WTC11 (cell line): ENCODE data around the gene HLA-DPA1. TPM values are rescaled to one million over a fixed set of nuclear protein-coding genes. Genes with fewer than 3 reads are reported as not detected.
A peak's percentile ranks its signal among the peaks of the same experiment; 100 is the strongest.

Experiments
- ATAC-seq: fragments of 200-7000 bp; cut with Tn5 transposase; 2 replicates; pipeline ENCODE4 v1.10.0; 2021; ENCODE audit warnings: mild to moderate bottlenecking, moderate library complexity
- CTCF ChIA-PET: fragments of 300-600 bp; sonication (Branson Sonifier 250); formaldehyde crosslinking; loops from one replicate; lab custom pipeline; 2021; ENCODE audit warnings: antibody characterized with exemption; lab: Charles Lee
- POLR2A ChIA-PET: fragments of 350-600 bp; sonication (Branson Sonifier 250); formaldehyde crosslinking; loops from one replicate; lab custom pipeline; 2021; ENCODE audit warnings: antibody characterized with exemption; lab: Charles Lee
- DNase-seq: peaks from one replicate; pipeline ENCODE4 v3.0.0; 2021; ENCODE audit warnings: low spot score
- H3K27ac Mint-ChIP-seq: 2 replicates; pipeline ENCODE4 v1.8.0; 2021; ENCODE audit warnings: mixed read lengths
- H3K27me3 Mint-ChIP-seq: 2 replicates; pipeline ENCODE4 v1.8.0; 2021; ENCODE audit warnings: low read depth, mild to moderate bottlenecking, moderate library complexity, mixed read lengths
- H3K36me3 Mint-ChIP-seq: 2 replicates; pipeline ENCODE4 v1.8.0; 2021; ENCODE audit warnings: mixed read lengths
- H3K4me1 Mint-ChIP-seq: 2 replicates; pipeline ENCODE4 v1.8.0; 2022; ENCODE audit warnings: mixed read lengths
- H3K4me3 Mint-ChIP-seq: 2 replicates; pipeline ENCODE4 v1.8.0; 2021; ENCODE audit warnings: mild to moderate bottlenecking, moderate library complexity, mixed read lengths
- H3K9me3 Mint-ChIP-seq: 2 replicates; pipeline ENCODE4 v1.8.0; 2021; ENCODE audit warnings: mixed read lengths
- ERG ChIP-seq: fragments of 250-450 bp; sonication (Bioruptor Pico); IDR thresholded peaks from 2 replicates; pipeline ENCODE4 v1.8.0; 2021; ENCODE audit warnings: mild to moderate bottlenecking
- ESRRA ChIP-seq: sonication (generic); formaldehyde crosslinking; IDR thresholded peaks from 2 replicates; pipeline ENCODE4 v1.8.1; 2022; ENCODE audit warnings: mild to moderate bottlenecking, missing genetic modification reagents, borderline replicate concordance
- FOXP4 ChIP-seq: sonication (generic); formaldehyde crosslinking; IDR thresholded peaks from 2 replicates; pipeline ENCODE4 v1.8.0; 2022; ENCODE audit warnings: mild to moderate bottlenecking, missing genetic modification reagents
- HMGA2 ChIP-seq: fragments of 250-450 bp; sonication (Bioruptor Pico); IDR thresholded peaks from 2 replicates; pipeline ENCODE4 v1.4.0; 2021; ENCODE audit warnings: mild to moderate bottlenecking, moderate library complexity
- JAZF1 ChIP-seq: fragments of 250-450 bp; sonication (Bioruptor Pico); IDR thresholded peaks from 2 replicates; pipeline ENCODE4 v1.9.0; 2021; ENCODE audit warnings: moderate library complexity, mild to moderate bottlenecking, inconsistent platforms
- NR3C1 ChIP-seq: sonication (generic); formaldehyde crosslinking; conservative IDR thresholded peaks from 2 replicates; pipeline ENCODE4 v1.8.1; 2023; ENCODE audit warnings: low read depth, mild to moderate bottlenecking, missing genetic modification reagents
- TCF7 ChIP-seq: sonication (generic); formaldehyde crosslinking; IDR thresholded peaks from 2 replicates; pipeline ENCODE4 v1.8.0; 2022; ENCODE audit warnings: mild to moderate bottlenecking, low read depth, missing genetic modification reagents, moderate library complexity
- ZBTB43 ChIP-seq: sonication (generic); formaldehyde crosslinking; IDR thresholded peaks from 2 replicates; pipeline ENCODE4 v1.8.1; 2023; ENCODE audit warnings: mild to moderate bottlenecking, missing genetic modification reagents
- ZNF219 ChIP-seq: sonication (generic); formaldehyde crosslinking; IDR thresholded peaks from 2 replicates; pipeline ENCODE4 v1.8.0; 2023; ENCODE audit warnings: missing genetic modification reagents, mild to moderate bottlenecking, borderline replicate concordance
- ZNF232 ChIP-seq: sonication (generic); formaldehyde crosslinking; IDR thresholded peaks from 2 replicates; pipeline ENCODE4 v1.8.0; 2022; ENCODE audit warnings: mild to moderate bottlenecking, missing genetic modification reagents
- ZNF317 ChIP-seq: sonication (generic); formaldehyde crosslinking; IDR thresholded peaks from 2 replicates; pipeline ENCODE4 v1.8.1; 2023; ENCODE audit warnings: low read depth, mild to moderate bottlenecking, moderate library complexity, missing genetic modification reagents, borderline replicate concordance
- ZNF671 ChIP-seq: fragments of 250-450 bp; sonication (Bioruptor Pico); IDR thresholded peaks from 2 replicates; pipeline ENCODE4 v1.8.0; 2021; ENCODE audit warnings: mild to moderate bottlenecking
- ZSCAN18 ChIP-seq: fragments of 250-450 bp; sonication (Bioruptor Pico); IDR thresholded peaks from 2 replicates; pipeline ENCODE4 v2.1.2; 2022; ENCODE audit warnings: mild to moderate bottlenecking, moderate library complexity
- total RNA-seq: library from RNA; stranded (reverse); gene quantifications from 3 replicates; pipeline ENCODE4 v1.2.3, GENCODE V29; 2021
- TF ChIP-seq, protein P1 (sequence below): fragments of 250-450 bp; sonication (Bioruptor Pico); conservative IDR thresholded peaks from 2 replicates; pipeline ENCODE4 v1.9.0; 2021; ENCODE audit warnings: mild to moderate bottlenecking
- TF ChIP-seq, protein P2 (sequence below): sonication (generic); formaldehyde crosslinking; conservative IDR thresholded peaks from 2 replicates; pipeline ENCODE4 v1.8.1; 2023; ENCODE audit warnings: mild to moderate bottlenecking, low read depth, missing genetic modification reagents, moderate library complexity

HLA-DPA1 gene
- total RNA-seq, 1 experiment from 2014 or later, result 4.9 TPM

- TF ChIP-seq ZSCAN18 (CRISPR knock-in tag), result no peak
- TF ChIP-seq, protein P1, sequence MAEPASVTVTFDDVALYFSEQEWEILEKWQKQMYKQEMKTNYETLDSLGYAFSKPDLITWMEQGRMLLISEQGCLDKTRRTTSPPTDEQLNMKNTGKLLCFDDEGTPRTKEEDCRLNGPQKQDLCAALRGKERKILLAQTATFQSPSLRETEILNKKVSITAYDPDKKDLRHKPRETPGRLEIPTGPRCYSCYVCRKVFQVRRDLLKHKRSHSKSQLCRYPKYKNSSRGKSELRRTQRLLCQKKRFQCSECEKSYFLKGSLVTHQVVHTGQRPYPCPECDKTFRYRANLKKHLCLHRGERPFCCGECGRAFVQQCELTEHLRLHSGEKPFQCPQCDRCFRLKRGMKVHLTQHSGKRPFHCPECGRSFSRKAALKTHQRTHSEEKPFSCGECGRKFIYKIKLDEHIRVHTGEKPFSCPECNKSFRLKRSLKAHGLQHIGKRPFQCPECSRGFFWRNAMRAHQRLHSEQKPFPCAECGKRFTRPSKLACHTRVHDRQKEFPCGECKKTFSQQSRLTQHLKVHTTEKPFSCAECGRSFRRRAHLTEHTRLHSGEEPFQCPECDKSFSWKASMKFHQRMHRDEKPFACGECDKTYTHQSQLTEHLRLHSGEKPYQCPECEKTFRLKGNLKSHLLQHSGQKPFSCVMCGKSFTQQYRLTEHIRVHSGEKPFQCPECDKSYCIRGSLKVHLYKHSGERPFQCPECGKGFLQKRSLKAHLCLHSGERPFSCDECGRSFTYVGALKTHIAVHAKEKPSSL (CRISPR knock-in tag), result no peak
- TF ChIP-seq, protein P2, sequence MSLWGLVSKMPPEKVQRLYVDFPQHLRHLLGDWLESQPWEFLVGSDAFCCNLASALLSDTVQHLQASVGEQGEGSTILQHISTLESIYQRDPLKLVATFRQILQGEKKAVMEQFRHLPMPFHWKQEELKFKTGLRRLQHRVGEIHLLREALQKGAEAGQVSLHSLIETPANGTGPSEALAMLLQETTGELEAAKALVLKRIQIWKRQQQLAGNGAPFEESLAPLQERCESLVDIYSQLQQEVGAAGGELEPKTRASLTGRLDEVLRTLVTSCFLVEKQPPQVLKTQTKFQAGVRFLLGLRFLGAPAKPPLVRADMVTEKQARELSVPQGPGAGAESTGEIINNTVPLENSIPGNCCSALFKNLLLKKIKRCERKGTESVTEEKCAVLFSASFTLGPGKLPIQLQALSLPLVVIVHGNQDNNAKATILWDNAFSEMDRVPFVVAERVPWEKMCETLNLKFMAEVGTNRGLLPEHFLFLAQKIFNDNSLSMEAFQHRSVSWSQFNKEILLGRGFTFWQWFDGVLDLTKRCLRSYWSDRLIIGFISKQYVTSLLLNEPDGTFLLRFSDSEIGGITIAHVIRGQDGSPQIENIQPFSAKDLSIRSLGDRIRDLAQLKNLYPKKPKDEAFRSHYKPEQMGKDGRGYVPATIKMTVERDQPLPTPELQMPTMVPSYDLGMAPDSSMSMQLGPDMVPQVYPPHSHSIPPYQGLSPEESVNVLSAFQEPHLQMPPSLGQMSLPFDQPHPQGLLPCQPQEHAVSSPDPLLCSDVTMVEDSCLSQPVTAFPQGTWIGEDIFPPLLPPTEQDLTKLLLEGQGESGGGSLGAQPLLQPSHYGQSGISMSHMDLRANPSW (CRISPR knock-in tag), result no peak
- TF ChIP-seq HMGA2 (CRISPR knock-in tag), result no peak
Measured at GRCh38 chr6:33053230-33053629, 20.2 kb downstream of the HLA-DPA1 start (continued).

DNA sequence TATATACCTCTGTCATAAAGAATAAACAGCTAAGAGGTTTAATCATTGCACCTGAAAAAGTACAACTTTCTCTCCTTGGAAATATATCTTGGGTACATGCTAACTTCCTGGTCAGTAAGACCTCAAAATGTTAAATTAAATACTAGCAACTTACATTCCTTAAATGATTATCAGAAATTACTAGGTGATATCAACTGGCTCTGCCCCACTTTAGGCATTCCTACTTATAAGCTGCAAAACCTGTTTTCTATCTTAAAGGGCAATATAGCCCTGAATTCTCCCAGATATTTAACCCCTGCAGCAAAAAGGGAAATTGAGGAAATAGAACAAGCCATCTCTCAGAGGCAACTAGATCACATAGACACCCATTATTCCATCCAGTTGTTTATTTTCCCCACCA is 20.8 kb downstream of the HLA-DPA1 start:
- peak overlapping the region; percentile 18; the same call in 1 of the 2 replicates for H3K27ac Mint-ChIP-seq
- ChIA-PET POLR2A (no interaction called here), CTCF (interaction anchor here (0.7 to 1.0 kb wide), 4 partner anchors 22 to 97 kb away, joined by 3 read pairs; no protein-coding TSS in a partner anchor)

More for the DNA sequence above, 20.8 kb downstream of the HLA-DPA1 start:
- Mint-ChIP-seq H3K36me3 (peaks cover 19% of the 10 kb centered on the region), H3K4me1 (peaks cover 38% of the 10 kb centered on the region), H3K27me3 (no peaks in the 10 kb centered on the region), H3K9me3 (peaks cover 29% of the 10 kb centered on the region), H3K4me3 (no peak overlapping the region)
- ATAC-seq (no peak), DNase-seq (no peak)
- TF ChIP-seq ZNF219 (CRISPR knock-in tag), result no peak
- no peak for TF ChIP-seq ZNF671 (CRISPR knock-in tag)
- TF ChIP-seq ZNF232 (CRISPR knock-in tag), result no peak
- TF ChIP-seq NR3C1 (CRISPR knock-in tag), result no peak
- TF ChIP-seq JAZF1 (CRISPR knock-in tag), result no peak
- TF ChIP-seq ERG (CRISPR knock-in tag), result no peak
- TF ChIP-seq ZNF317, result no peak
- TF ChIP-seq HMGA2 (CRISPR knock-in tag), result no peak
- TF ChIP-seq TCF7, result no peak
- no peak for TF ChIP-seq FOXP4 (CRISPR knock-in tag)
- TF ChIP-seq ZBTB43 (CRISPR knock-in tag), result no peak
- no peak for TF ChIP-seq ESRRA (CRISPR knock-in tag)
